GM18868 (cell line): Measurements from ENCODE around the gene CETN2.
A peak's percentile ranks its signal among the peaks of the same experiment; 100 is the strongest.

Experiments
- ATAC-seq: cut with Tn5 transposase; IDR thresholded peaks from one replicate; pipeline ENCODE4 v1.9.1; 2021; ENCODE audit warnings: mild to moderate bottlenecking, moderate library complexity; ENCODE audit not compliant: unreplicated experiment

Gene CETN2

GRCh38 chrX:152833378-152833777 is 2.8 kb upstream of the CETN2 start:
- no peak for ATAC-seq

GRCh38 chrX:152832520-152832919 is 2.0 kb upstream of the CETN2 start:
- ATAC-seq = no peak

DNA sequence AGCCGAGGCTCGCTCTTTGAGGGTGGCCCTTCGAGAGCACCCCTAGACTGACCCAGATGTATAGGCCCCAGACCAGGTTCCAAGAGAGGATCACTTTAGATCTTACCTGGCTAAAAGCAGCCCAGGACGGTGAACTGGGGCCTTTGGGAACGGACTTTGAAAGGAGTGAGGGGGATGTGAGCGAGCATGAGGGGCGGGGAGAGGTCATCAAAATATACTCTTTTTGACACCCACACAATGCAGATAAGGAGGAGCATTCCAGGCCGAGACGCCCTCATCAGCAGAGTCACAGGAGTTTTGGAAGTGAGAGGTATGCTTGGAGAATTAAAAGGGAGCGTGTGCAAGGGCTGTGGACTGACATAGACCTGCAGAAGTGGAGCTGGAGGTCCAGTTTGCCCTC is 834 bp upstream of the CETN2 start:
- no peak for ATAC-seq

- no peak for ATAC-seq
Measured at GRCh38 chrX:152824841-152825374, 5.6 kb downstream of the CETN2 start.

GRCh38 chrX:152823657-152824056 is 6.9 kb downstream of the CETN2 start:
- ATAC-seq = no peak

DNA sequence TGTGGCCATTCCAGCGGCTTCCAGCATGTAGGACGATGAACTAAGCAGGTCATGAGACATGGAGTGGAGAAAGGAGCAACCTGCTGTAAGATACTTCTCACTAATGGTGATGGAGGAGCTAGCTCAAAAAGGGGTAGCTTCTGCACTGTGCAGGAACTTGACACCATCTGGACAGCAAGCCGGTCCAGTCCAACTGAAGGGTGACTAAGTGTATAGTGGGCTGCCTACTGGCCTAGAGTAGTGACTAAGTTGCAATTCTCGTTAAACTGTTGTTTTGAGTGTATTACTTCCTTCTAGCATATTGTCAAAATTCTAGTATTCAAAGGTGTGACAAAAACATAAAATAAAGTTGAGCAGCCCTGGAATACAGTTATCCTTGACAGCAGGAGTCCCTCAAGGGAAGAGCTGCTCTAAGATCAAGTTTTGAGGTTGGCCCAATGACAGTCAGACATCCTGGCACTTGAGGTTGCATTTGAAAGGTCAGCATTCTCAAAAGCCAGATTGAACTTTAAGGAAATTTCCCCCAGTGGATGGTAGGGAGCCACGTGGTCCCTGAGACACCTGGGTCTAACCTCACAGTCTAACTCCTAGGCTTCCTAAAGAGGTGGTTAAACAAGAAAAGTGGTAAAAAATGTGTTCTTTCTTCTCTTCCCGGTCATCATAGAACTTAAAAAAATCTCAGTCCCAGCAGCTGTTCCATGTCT is 8.0 kb downstream of the CETN2 start:
- no peak for ATAC-seq

DNA sequence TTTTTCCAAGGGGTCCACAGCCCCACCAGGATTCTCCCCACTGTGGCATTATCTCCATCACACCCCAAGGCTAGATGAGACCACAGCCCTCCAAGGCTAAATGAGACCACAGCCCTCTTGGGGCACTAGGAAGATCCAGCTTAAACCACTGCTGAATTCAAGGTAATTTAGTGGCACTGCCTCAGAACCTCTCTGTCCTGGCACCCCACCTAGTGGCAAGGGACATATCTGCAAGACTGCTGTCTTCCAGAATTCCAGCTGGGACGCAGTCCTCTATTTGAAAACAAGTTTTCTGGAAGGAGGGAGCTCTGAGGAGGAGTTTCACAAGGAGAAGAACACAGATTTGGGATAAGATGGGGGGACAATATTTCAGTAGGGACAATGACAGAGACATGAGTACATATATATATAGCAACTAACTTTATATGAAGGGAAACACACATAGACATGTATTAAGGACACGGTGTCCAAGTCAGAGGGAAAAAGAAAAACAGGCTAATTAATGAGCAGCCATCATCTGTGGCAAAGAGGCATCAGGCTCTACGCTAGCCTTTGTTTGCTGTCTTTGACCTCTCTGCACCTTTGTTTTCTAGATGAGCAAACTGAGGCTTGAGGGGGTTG is 9.3 kb downstream of the CETN2 start:
- peak; percentile 46 for ATAC-seq

GRCh38 chrX:152819732-152820131 is 10.8 kb downstream of the CETN2 start:
- no peak for ATAC-seq

- no peak for ATAC-seq
Measured at GRCh38 chrX:152819266-152819665, 11.3 kb downstream of the CETN2 start.

GRCh38 chrX:152818356-152818755 is 12.2 kb downstream of the CETN2 start:
- no peak for ATAC-seq

DNA sequence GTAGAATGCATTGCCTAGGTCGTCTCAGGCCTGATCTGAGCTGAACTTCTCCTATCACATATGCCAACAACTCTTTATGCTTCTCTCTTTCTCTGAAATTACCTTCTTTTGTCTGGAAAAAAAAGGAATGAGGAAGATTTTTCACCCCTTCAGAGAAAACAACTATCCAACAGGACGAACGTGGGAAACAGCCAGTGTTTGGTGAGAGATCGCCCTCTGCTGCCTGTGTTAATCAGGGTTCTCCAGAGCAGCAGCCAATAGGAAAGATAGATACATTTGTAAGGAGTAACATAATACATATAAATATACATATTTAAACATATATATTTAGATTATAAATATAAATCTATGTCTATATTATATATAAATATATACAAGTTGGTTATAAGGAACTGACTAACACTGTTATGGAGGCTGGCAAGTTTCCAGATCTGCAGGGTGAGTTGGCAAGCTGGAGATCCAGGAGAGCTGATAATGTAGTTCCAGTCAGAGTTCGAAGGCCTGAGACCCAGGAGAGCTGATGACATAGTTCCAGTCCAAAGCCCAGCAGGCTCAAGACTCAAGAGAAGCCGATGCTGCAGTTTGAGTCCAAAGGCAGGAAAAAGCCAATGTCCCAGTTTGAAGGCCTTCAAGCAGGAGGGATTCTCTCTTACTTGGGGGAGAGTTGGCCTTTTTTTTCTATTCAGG is 13.3 kb downstream of the CETN2 start:
- ATAC-seq = no peak

DNA sequence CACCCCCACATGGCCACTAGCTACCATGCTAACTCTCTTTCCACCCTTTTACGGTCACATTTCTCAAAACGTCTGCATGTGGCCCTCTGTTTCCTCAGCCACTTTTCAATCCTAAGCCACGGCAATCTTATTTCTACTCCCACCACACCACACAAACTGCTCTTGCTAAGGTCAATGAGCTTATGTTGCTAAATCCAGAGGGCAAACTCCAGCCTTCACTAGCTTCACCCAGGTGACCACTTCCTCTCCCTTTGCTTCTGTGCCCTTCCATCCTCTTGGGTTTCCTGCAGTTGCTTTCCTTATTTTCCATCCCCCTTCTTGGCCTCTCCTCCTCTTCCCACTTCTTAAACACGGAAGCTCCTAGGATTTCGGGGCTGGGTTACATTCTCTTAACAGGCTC is 16.5 kb downstream of the CETN2 start:
- no peak for ATAC-seq

DNA sequence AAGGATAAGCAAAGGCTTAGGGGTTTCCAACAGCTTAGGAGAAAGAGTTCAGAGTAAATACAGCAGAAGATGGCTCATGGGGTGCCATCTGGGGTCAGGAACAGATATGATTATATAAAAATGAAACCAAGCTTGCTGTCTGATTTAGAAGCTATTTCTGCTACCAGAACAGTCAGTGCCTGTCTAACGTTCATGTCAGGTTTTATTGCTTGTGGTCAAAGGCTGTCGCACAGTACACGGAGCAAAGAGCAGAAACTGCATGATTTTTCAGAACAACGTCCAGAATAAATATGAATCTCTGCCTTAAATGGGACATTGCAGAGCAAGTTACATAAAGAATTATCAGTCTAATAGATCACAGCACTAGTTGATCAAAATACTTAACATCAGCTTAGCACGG is 17.4 kb downstream of the CETN2 start:
- no peak for ATAC-seq

DNA sequence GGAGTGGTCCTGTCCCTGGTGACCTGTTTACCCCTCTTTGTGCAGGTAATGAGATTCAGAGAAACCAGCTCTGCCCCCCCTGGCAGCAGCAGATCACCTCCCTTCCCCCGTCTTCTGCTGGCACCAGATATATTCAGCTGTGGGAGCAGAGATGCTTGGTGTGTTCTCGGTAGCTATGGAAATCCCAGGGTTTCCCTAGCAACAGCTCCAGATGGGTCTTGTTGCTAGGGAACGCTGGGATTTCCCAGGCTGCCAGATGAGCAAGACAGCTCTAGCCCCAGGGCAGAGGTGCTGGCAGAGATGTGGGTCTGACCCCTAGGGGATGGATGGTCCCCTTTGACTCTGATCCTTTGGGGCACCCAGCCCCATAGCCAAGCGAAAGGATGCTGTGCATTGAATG is 20.2 kb downstream of the CETN2 start:
- no peak for ATAC-seq

DNA sequence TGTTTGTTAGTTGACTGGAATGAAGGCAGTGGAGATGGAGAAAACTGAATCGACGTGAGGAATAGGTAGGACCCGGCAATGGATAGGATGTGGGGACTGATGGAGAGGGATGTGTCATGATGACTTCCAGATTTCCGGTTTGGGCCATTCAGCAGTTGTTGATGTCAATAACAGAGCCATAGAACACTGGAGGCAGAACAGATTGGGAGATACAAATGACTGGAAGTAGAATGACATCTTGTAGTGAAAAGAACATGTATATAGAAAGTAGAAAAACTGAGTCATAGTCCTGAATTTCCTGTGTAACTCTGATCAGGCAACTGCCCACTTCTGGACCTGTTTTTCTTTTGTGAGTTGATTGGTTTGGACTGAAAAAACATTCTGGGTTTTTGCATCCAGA is 24.5 kb downstream of the CETN2 start:
- ATAC-seq = no peak

DNA sequence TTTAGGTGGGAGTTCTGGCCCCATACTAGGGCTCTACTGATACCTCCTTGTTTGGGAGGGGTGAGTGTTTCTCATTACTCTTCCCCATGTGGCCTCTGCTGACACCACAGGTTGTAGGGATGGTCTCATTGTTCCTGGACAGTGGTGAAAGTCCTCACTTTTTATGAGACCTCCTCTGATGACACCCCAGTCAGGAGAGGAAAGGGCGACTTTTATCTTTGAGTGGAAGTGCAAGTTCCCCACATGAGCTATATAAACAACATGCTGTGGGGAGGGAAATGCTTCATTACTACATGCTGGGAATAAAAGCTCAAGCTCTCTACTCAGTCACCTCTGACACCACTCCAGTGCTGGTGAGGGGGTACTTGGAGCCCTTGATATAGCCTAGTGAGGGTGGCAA is 31.6 kb downstream of the CETN2 start:
- ATAC-seq = no peak

- ATAC-seq = peak; percentile 91
Measured at GRCh38 chrX:152787062-152787461, 43.5 kb downstream of the CETN2 start.
